ENCODE data around the gene TMEM69. TPM values are rescaled to one million over a fixed set of nuclear protein-coding genes. Genes with fewer than 3 reads are reported as not detected.

Gene TMEM69
- total RNA-seq, 2 experiments from 2014 or later: 30.9 to 35.7 TPM

DNA sequence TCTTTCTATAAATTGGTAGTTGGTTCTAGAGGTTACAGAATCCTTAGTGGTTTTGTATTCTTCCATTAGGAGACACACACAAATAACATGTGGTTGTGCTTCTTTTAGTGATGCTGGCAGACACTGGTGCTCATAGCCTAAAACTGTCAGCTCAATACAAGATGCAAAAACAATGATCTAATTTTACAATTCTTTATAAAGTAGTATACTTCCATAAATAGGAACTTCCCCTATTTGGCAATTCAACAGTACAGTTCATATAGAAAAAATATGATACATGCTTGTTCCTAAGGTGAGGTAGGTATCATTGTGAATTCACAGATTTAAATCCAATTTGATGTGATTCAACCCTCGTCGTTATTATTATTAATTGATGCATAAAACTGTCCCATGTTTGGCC lies 43.3 kb upstream of the TMEM69 start:
- ATAC-seq: no peak
- Mint-ChIP-seq H3K4me3 (no peak overlapping the region), H3K27me3 (no peaks in the 10 kb centered on the region), H3K27ac (no peak overlapping the region), H3K9me3 (no peaks in the 10 kb centered on the region), H3K4me1 (ENCODE audit: low read depth) (no peaks in the 10 kb centered on the region), H3K36me3 (ENCODE audit: low read depth) (peaks cover 20% of the 10 kb centered on the region)
- ChIA-PET POLR2A (interaction anchor here (1.2 kb wide), 1 partner anchor 44 kb away, joined by 3 read pairs; the partner anchor contains the start of gene TMEM69), CTCF (interaction anchor here (0.9 kb wide), 1 partner anchor 17 kb away, joined by 3 read pairs; no protein-coding TSS in a partner anchor)
- TF ChIP-seq, protein P1, sequence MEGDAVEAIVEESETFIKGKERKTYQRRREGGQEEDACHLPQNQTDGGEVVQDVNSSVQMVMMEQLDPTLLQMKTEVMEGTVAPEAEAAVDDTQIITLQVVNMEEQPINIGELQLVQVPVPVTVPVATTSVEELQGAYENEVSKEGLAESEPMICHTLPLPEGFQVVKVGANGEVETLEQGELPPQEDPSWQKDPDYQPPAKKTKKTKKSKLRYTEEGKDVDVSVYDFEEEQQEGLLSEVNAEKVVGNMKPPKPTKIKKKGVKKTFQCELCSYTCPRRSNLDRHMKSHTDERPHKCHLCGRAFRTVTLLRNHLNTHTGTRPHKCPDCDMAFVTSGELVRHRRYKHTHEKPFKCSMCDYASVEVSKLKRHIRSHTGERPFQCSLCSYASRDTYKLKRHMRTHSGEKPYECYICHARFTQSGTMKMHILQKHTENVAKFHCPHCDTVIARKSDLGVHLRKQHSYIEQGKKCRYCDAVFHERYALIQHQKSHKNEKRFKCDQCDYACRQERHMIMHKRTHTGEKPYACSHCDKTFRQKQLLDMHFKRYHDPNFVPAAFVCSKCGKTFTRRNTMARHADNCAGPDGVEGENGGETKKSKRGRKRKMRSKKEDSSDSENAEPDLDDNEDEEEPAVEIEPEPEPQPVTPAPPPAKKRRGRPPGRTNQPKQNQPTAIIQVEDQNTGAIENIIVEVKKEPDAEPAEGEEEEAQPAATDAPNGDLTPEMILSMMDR (IDR thresholded peaks at IDR 0.05): no peak
- no peak for DNase-seq
- intact Hi-C loops (cut with micrococcal nuclease): no loop called here

DNA sequence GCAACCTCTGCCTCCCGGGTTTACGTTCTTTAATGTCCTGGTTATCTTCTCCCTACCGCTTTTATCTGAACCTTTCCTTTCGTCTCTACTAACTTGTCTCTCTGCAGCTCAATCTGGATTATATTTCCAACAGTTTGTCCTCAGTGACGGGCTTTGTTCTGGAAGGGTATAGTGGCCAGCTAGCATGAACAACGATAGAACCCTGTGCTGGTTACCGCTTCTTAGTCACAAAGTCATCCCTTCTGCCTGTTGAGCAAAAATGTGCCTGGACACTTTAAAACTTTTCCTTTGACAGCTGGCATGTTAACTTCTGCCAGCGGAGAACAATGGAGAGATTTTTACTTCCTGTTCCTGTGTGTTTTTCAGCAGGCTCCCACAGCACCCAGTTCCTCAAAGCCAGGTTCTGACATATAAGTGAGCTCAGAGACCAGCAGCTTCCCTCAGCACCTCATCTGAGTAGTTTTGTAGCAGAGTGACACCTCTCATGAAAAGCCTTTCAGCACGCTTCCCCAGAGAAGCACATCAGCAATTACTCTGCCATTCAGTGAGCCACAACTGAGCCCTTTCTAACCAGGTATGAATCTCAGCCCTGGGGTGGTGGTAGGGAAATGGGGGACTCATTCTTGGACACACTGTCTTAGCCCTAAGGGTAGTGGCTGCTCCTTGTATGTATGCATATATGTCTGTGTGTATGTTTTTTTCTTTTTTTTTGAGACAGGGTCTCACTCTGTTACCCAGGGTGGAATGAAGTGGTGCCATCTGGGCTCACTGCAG lies 40.5 kb upstream of the TMEM69 start:
- intact Hi-C loops (cut with micrococcal nuclease): no loop called here
- ChIA-PET POLR2A (interaction anchor here (1.0 kb wide), 1 partner anchor 36 kb away, joined by 3 read pairs; no protein-coding TSS in a partner anchor), CTCF (interaction anchor here (0.6 kb wide), 1 partner anchor 9 kb away, joined by 3 read pairs; no protein-coding TSS in a partner anchor)
- H3K27me3 Mint-ChIP-seq: no peaks in the 10 kb centered on the region
- ATAC-seq: no peak
- TF ChIP-seq, protein P1 (IDR thresholded peaks at IDR 0.05): no peak
- DNase-seq: no peak
- H3K4me1 Mint-ChIP-seq (ENCODE audit: low read depth): peaks cover 3% of the 10 kb centered on the region
- H3K36me3 Mint-ChIP-seq (ENCODE audit: low read depth): peaks cover 22% of the 10 kb centered on the region
- no peak overlapping the region for H3K4me3 Mint-ChIP-seq
- H3K27ac Mint-ChIP-seq: no peak overlapping the region
- no peaks in the 10 kb centered on the region for H3K9me3 Mint-ChIP-seq

DNA sequence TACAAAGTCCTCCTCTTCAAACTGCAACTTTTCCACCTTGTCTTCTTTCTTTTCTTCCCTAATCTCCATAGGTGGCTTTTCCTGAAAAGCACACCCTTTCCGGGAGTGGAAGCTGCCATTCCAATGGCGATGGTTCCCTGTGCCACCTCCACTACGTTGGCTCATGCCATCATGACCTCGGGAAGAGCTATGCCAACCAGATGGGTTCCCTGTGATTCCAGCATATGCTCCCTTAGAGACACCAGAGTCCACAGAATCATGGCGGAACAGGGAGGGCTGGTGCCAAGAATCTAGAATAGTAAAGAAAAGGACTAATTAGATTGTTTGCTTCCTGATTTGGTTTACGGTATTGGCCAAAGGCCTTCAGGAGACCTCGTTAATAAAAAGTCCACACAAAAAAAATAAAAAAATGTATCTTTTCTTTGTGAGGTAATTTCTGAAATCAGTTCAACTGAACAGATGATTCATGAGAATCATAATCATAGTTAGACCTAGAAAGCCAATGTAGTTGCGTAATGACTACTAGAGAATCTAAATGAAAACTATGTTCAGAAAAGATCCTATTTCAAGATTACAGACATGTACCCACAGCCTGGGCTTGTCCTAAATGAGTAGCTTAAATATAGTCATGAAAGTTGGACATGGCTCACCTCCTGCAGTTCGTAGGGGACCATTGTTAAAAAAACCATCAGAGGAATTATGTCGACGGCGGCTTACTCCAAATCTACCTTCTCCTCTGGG lies 33.3 kb upstream of the TMEM69 start:
- H3K4me3 Mint-ChIP-seq: no peak overlapping the region
- TF ChIP-seq, protein P1 (IDR thresholded peaks at IDR 0.05): no peak
- peaks cover 57% of the 10 kb centered on the region for H3K36me3 Mint-ChIP-seq (ENCODE audit: low read depth)
- peaks cover 8% of the 10 kb centered on the region for H3K4me1 Mint-ChIP-seq (ENCODE audit: low read depth)
- no peaks in the 10 kb centered on the region for H3K27me3 Mint-ChIP-seq
- no peak overlapping the region for H3K27ac Mint-ChIP-seq
- ChIA-PET POLR2A (interaction anchor here (1.0 to 1.4 kb wide), 2 partner anchors 28 to 133 kb away, joined by 3 read pairs; partner anchors contain the start of gene PRDX1), CTCF (interaction anchor here (0.8 kb wide), 1 partner anchor 23 kb away, joined by 4 read pairs; no protein-coding TSS in a partner anchor)
- intact Hi-C loops (cut with micrococcal nuclease): no loop called here
- ATAC-seq (no peak), DNase-seq (no peak)
- H3K9me3 Mint-ChIP-seq: no peaks in the 10 kb centered on the region

DNA sequence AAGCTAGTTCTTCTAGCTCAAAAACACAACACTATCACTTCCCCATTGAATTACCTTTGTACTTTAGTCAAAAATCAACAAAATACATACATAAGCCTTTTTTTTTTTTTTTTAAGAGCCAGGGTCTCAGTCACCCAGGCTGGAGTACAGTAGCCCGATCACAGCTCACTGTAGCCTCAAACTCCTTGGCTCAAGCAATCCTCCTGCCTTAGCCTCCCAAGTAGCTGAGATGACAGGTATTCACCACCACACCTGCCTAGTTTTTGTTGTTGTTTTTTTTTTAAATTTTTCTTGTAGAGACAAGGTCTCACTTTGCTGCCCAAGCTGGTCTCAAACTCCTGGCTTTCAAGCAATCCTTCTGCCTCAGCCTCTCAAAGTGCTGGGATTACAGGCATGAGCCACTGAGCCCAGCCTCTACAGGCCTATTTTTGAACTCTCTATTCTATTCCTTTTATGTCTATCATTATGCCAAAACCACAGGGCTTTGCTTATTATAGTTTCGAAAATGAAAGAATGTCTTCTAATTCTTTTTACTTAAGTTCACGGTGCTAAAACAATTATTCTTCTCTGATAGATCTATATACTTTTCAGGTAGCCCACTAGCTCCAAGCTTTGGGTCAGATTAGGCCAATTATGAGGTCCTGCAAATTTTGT lies 31.3 kb upstream of the TMEM69 start:
- no peaks in the 10 kb centered on the region for H3K9me3 Mint-ChIP-seq
- H3K27ac Mint-ChIP-seq: no peak overlapping the region
- TF ChIP-seq, protein P1 (IDR thresholded peaks at IDR 0.05): no peak
- peaks cover 5% of the 10 kb centered on the region for H3K4me1 Mint-ChIP-seq (ENCODE audit: low read depth)
- CTCF ChIA-PET: interaction anchor here (0.7 to 1.1 kb wide), 2 partner anchors 10 to 22 kb away, joined by 3 read pairs; no protein-coding TSS in a partner anchor
- no peak for DNase-seq
- H3K27me3 Mint-ChIP-seq: no peaks in the 10 kb centered on the region
- H3K4me3 Mint-ChIP-seq: no peak overlapping the region
- POLR2A ChIA-PET: interaction anchor here (0.6 kb wide), 2 partner anchors 78 to 345 kb away, joined by 4 to 5 read pairs; no protein-coding TSS in a partner anchor
- intact Hi-C loops (cut with micrococcal nuclease): no loop called here
- ATAC-seq: no peak
- peaks cover 46% of the 10 kb centered on the region for H3K36me3 Mint-ChIP-seq (ENCODE audit: low read depth)
